CD4-positive, alpha-beta T cell (primary cell): ENCODE results near the gene TBX18. TPM values are rescaled to one million over a fixed set of nuclear protein-coding genes. Genes with fewer than 3 reads are reported as not detected.

ENCODE experiments used
- ATAC-seq: fragments of 200-7000 bp; cut with Tn5 transposase; one replicate; pipeline ENCODE4 v1.10.0; 2022; ENCODE audit warnings: mild to moderate bottlenecking; ENCODE audit not compliant: poor library complexity
- CTCF ChIA-PET: fragments of 350-600 bp; sonication (Branson Sonifier 250); formaldehyde crosslinking; loops from one replicate; lab custom pipeline; 2021; ENCODE audit warnings: antibody characterized with exemption, inconsistent platforms; lab: Charles Lee
- POLR2A ChIA-PET: fragments of 350-600 bp; sonication (Branson Sonifier 250); formaldehyde crosslinking; loops from one replicate; lab custom pipeline; 2021; ENCODE audit warnings: antibody characterized with exemption, inconsistent platforms; lab: Charles Lee
- DNase-seq, 14 experiments: peaks; one replicate each; pipeline ENCODE4 v3.0.0-alpha.2; 2013 to 2020; ENCODE audit warnings: mixed read lengths in 2 of 14
- H3K27ac ChIP-seq, 2 donors: one replicate each; pipeline versions ENCODE4 v1.5.1 to v1.7.0; 2013; ENCODE audit warnings: low read length in 2 of 2, low read depth in 1 of 2, mild to moderate bottlenecking in 1 of 2
- H3K27me3 ChIP-seq, 2 experiments: 1 replicate in 1 of 2; 2 replicates in 1 of 2; pipeline versions ENCODE4 v1.6.1 to v1.7.0; 2013; ENCODE audit warnings: low read length in 2 of 2, control low read depth in 1 of 2, mild to moderate bottlenecking in 1 of 2, moderate library complexity in 1 of 2; ENCODE audit not compliant: insufficient read depth in 2 of 2, control insufficient read depth in 1 of 2
- H3K36me3 ChIP-seq: one replicate; pipeline ENCODE4 v1.6.1; 2013; ENCODE audit warnings: low read length, control low read depth; ENCODE audit not compliant: insufficient read depth
- H3K4me1 ChIP-seq: one replicate; pipeline ENCODE4 v1.6.1; 2013; ENCODE audit warnings: low read length, control low read depth; ENCODE audit not compliant: insufficient read depth
- H3K4me3 ChIP-seq: one replicate; pipeline ENCODE4 v1.5.1; 2013; ENCODE audit warnings: mild to moderate bottlenecking, low read length, moderate library complexity
- H3K9me3 ChIP-seq, 2 experiments: 1 replicate in 1 of 2; 2 replicates in 1 of 2; pipeline versions ENCODE4 v1.6.1 to v1.7.0; 2013; ENCODE audit warnings: low read length in 2 of 2, mild to moderate bottlenecking in 2 of 2, control low read depth in 1 of 2, moderate library complexity in 1 of 2; ENCODE audit not compliant: control insufficient read depth in 1 of 2, insufficient read depth in 1 of 2
- H3K27ac Mint-ChIP-seq: one replicate; pipeline ENCODE4 v1.8.0; 2020; ENCODE audit warnings: mixed read lengths
- H3K27me3 Mint-ChIP-seq: one replicate; pipeline ENCODE4 v1.8.0; 2021; ENCODE audit warnings: mixed read lengths
- H3K36me3 Mint-ChIP-seq: one replicate; pipeline ENCODE4 v1.8.0; 2021; ENCODE audit warnings: low read depth, mixed read lengths
- H3K4me1 Mint-ChIP-seq: one replicate; pipeline ENCODE4 v1.8.0; 2021; ENCODE audit warnings: low read depth, mixed read lengths
- H3K4me3 Mint-ChIP-seq: one replicate; pipeline ENCODE4 v1.8.0; 2020; ENCODE audit warnings: mild to moderate bottlenecking, mixed read lengths
- H3K9me3 Mint-ChIP-seq: one replicate; pipeline ENCODE4 v1.8.0; 2020; ENCODE audit warnings: mixed read lengths
- intact Hi-C, 2 experiments: fragments of 100-400 bp; cut with DNase I in 1 of 2; cut with micrococcal nuclease in 1 of 2; formaldehyde crosslinking; loops; one replicate each; pipeline versions ENCODE4 v1.15.1 to v1.9.0; 2023 to 2025; cut with DNase I, micrococcal nuclease
- total RNA-seq, 174 experiments: library from RNA in 2 of 174; stranded (reverse) in 2 of 174; gene quantifications; one replicate each; pipeline ENCODE4 v1.2.3 and lab custom pipeline; 2021 to 2026
- TF ChIP-seq, protein P1 (sequence below): fragments of 200-600 bp; IDR thresholded peaks from one replicate; pipeline ENCODE4 v1.8.0; 2022; ENCODE audit warnings: antibody characterized with exemption, mild to moderate bottlenecking

The TBX18 gene
- total RNA-seq, 2 experiments from 2014 or later: not detected

DNA sequence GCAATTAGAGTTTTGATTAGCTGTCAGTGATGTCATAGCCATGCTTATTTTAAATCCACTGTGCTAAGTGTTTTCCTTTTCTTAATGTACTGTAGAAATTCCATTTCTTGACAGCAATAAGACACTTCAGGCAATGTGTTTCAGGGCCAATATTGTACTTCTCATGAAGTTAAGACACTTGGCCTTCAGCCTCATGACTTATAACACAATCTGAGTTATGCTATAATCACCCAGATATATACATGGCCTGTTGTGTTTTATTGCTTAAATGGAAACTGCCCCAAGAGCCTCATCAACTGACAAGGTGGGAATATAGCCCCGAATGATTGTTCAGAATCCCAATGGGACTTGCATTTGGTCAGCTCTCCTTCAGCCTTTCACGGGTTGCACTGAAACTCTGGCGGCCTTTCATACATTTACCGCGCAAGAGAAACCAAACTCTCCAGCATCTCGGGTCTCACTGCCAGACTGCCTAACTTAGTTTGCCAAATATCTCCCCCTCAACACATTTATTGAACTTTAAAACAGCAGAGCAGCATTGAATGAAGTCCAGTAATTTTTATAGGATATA, 44.2 kb upstream of the TBX18 start:
- H3K4me1 ChIP-seq: no peaks in the 10 kb centered on the region
- Mint-ChIP-seq H3K27ac (no peak overlapping the region), H3K9me3 (peaks cover 8% of the 10 kb centered on the region), H3K4me3 (no peak overlapping the region), H3K27me3 (no peaks in the 10 kb centered on the region), H3K4me1 (no peaks in the 10 kb centered on the region), H3K36me3 (no peaks in the 10 kb centered on the region)
- H3K27me3 ChIP-seq: no peaks in the 10 kb centered on the region
- H3K4me3 ChIP-seq: no peak overlapping the region
- DNase-seq (no peak), ATAC-seq (no peak)
- ChIA-PET CTCF (no interaction called here), POLR2A (no interaction called here)
- H3K36me3 ChIP-seq: no peaks in the 10 kb centered on the region
- TF ChIP-seq, protein P1, sequence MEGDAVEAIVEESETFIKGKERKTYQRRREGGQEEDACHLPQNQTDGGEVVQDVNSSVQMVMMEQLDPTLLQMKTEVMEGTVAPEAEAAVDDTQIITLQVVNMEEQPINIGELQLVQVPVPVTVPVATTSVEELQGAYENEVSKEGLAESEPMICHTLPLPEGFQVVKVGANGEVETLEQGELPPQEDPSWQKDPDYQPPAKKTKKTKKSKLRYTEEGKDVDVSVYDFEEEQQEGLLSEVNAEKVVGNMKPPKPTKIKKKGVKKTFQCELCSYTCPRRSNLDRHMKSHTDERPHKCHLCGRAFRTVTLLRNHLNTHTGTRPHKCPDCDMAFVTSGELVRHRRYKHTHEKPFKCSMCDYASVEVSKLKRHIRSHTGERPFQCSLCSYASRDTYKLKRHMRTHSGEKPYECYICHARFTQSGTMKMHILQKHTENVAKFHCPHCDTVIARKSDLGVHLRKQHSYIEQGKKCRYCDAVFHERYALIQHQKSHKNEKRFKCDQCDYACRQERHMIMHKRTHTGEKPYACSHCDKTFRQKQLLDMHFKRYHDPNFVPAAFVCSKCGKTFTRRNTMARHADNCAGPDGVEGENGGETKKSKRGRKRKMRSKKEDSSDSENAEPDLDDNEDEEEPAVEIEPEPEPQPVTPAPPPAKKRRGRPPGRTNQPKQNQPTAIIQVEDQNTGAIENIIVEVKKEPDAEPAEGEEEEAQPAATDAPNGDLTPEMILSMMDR: no peak
- no peak overlapping the region for H3K27ac ChIP-seq
- intact Hi-C loops: no loop called here
- H3K9me3 ChIP-seq: no peaks in the 10 kb centered on the region

DNA sequence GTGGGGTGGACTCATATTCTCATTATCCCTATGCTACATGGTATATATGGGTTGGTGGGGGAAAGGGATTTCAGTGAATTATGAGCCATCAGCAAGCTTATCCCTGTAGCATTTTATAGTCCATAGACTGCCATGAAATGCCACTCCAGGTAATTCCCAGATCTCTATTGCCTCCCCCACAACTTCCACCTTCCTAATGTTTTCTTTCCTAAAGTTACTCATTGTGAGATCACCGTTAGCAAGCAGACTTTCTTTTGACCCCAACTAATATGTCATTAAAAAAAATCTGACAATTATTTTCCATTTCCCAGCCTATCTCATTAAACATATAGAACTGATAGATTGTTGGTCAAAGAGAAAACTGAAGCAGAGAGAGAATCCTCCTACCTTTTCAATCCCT, 40.7 kb upstream of the TBX18 start:
- H3K27ac ChIP-seq: no peak overlapping the region
- ATAC-seq (no peak), DNase-seq (no peak)
- no peaks in the 10 kb centered on the region for H3K36me3 ChIP-seq
- TF ChIP-seq, protein P1: no peak
- CTCF ChIA-PET: no interaction called here
- Mint-ChIP-seq H3K36me3 (no peaks in the 10 kb centered on the region), H3K27ac (no peak overlapping the region), H3K9me3 (peaks cover 6% of the 10 kb centered on the region), H3K27me3 (no peaks in the 10 kb centered on the region), H3K4me3 (no peak overlapping the region), H3K4me1 (no peaks in the 10 kb centered on the region)
- no peaks in the 10 kb centered on the region for H3K9me3 ChIP-seq
- H3K4me3 ChIP-seq: no peak overlapping the region
- intact Hi-C loops: no loop called here
- no peaks in the 10 kb centered on the region for H3K4me1 ChIP-seq
- no peaks in the 10 kb centered on the region for H3K27me3 ChIP-seq
- POLR2A ChIA-PET: no interaction called here

DNA sequence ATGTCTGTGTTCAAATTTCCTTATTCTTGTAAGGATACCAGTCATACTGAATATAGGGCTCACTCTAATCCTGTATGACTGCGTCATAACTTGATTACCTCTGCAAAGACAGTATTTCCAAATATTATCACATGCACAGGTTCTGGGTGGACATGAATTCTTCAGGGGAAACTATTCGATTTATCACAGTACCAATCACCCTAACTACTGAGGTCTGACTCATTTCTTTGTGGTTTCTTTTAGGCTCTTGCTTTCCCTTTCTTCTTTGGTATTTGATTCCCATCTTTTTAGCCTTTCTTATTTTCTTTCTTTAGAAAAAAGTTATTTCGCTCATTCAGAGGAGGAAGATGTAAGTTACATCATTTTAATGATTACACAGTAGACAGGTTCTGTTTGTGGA, 40.3 kb upstream of the TBX18 start:
- H3K27me3 ChIP-seq: no peaks in the 10 kb centered on the region
- TF ChIP-seq, protein P1: no peak

More for the DNA sequence above, 40.3 kb upstream of the TBX18 start:
- Histone ChIP-seq H3K36me3 (no peaks in the 10 kb centered on the region), H3K4me3 (no peak overlapping the region), H3K4me1 (no peaks in the 10 kb centered on the region), H3K9me3 (no peaks in the 10 kb centered on the region), H3K27ac (no peak overlapping the region)
- intact Hi-C loops: no loop called here
- no peak for DNase-seq
- peaks cover 6% of the 10 kb centered on the region for H3K9me3 Mint-ChIP-seq
- H3K27me3 Mint-ChIP-seq: no peaks in the 10 kb centered on the region
- no peaks in the 10 kb centered on the region for H3K4me1 Mint-ChIP-seq
- no peak overlapping the region for H3K4me3 Mint-ChIP-seq
- H3K36me3 Mint-ChIP-seq: no peaks in the 10 kb centered on the region
- CTCF ChIA-PET: no interaction called here
- POLR2A ChIA-PET: no interaction called here
- no peak for ATAC-seq
- H3K27ac Mint-ChIP-seq: no peak overlapping the region
